SK-N-MC (cell line): Measurements from ENCODE around the gene NOS2.

ENCODE experiments used
- DNase-seq: peaks from one replicate; pipeline ENCODE4 v3.0.0-alpha.2; 2011; ENCODE audit warnings: low read depth, low spot score
- H3K27ac ChIP-seq: fragments of 200-600 bp; sonication (generic); 2 replicates; pipeline ENCODE4 v1.5.1; 2016; ENCODE audit warnings: mixed run types
- H3K36me3 ChIP-seq: fragments of 200-600 bp; sonication (generic); 2 replicates; pipeline ENCODE4 v1.6.1; 2017; ENCODE audit warnings: antibody characterized with exemption, low read length, mixed read lengths; ENCODE audit not compliant: insufficient read depth
- H3K4me3 ChIP-seq: fragments of 200-600 bp; sonication (generic); 2 replicates; pipeline ENCODE4 v1.5.1; 2016
- H3K9ac ChIP-seq: fragments of 200-600 bp; sonication (generic); 2 replicates; pipeline ENCODE4 v1.8.0; 2017; ENCODE audit warnings: mixed run types, mixed read lengths; ENCODE audit not compliant: insufficient read length
- H3K9me3 ChIP-seq: fragments of 200-600 bp; sonication (generic); 2 replicates; pipeline ENCODE4 v1.6.1; 2017; ENCODE audit warnings: low read depth, mild to moderate bottlenecking, antibody characterized with exemption, low read length, moderate library complexity, mixed read lengths
- EZH2 ChIP-seq: fragments of 200-600 bp; sonication (generic); IDR thresholded peaks from one replicate; pipeline ENCODE4 v1.6.1; 2017; ENCODE audit warnings: antibody characterized with exemption
- FOXP2 ChIP-seq: optimal IDR thresholded peaks from 2 replicates; pipeline ENCODE3; 2011; ENCODE audit warnings: mild to moderate bottlenecking, moderate library complexity; ENCODE audit not compliant: insufficient read depth; ENCODE audit errors: extremely low read length, control extremely low read depth
- POLR2AphosphoS5 ChIP-seq: IDR thresholded peaks from 2 replicates; pipeline ENCODE4 v1.6.1; 2012; ENCODE audit warnings: mild to moderate bottlenecking, low read depth, low read length, borderline replicate concordance

The NOS2 gene

GRCh38 chr17:27797390-27798091 lies 2.8 kb downstream of the NOS2 start:
- DNase-seq, result no peak

GRCh38 chr17:27793906-27794569 lies 6.3 kb downstream of the NOS2 start:
- no peak for TF ChIP-seq POLR2AphosphoS5
- TF ChIP-seq EZH2, result no peak
- no peak for TF ChIP-seq FOXP2
- Histone ChIP-seq H3K27ac (no peak overlapping the region), H3K4me3 (peak overlapping the region; percentile 60), H3K9me3 (no peaks in the 10 kb centered on the region), H3K36me3 (no peaks in the 10 kb centered on the region), H3K9ac (no peak overlapping the region)
- no peak for DNase-seq

More at GRCh38 chr17:27797390-27798091, 2.8 kb downstream of the NOS2 start:
- Histone ChIP-seq H3K27ac (no peak overlapping the region), H3K36me3 (no peaks in the 10 kb centered on the region), H3K9ac (no peak overlapping the region), H3K4me3 (no peak overlapping the region), H3K9me3 (no peaks in the 10 kb centered on the region)
- TF ChIP-seq POLR2AphosphoS5, result no peak
- no peak for TF ChIP-seq FOXP2
- TF ChIP-seq EZH2, result no peak

- H3K4me3 ChIP-seq, result peak overlapping the region; percentile 60
- H3K9me3 ChIP-seq, result no peaks in the 10 kb centered on the region
- no peak overlapping the region for H3K9ac ChIP-seq
- no peak overlapping the region for H3K27ac ChIP-seq
- TF ChIP-seq FOXP2 (no peak), POLR2AphosphoS5 (no peak), EZH2 (no peak)
- no peaks in the 10 kb centered on the region for H3K36me3 ChIP-seq
- no peak for DNase-seq
Measured at GRCh38 chr17:27793168-27793905, 7.0 kb downstream of the NOS2 start.

GRCh38 chr17:27792095-27792494 lies 8.2 kb downstream of the NOS2 start:
- TF ChIP-seq FOXP2 (no peak), EZH2 (no peak), POLR2AphosphoS5 (no peak)
- no peak overlapping the region for H3K27ac ChIP-seq
- H3K9me3 ChIP-seq, result no peaks in the 10 kb centered on the region
- no peak overlapping the region for H3K9ac ChIP-seq
- H3K4me3 ChIP-seq, result no peak overlapping the region
- no peaks in the 10 kb centered on the region for H3K36me3 ChIP-seq
- no peak for DNase-seq

- H3K36me3 ChIP-seq, result no peaks in the 10 kb centered on the region
- TF ChIP-seq FOXP2 (no peak), POLR2AphosphoS5 (no peak), EZH2 (no peak)
Measured at GRCh38 chr17:27788919-27789318, 11.4 kb downstream of the NOS2 start.

GRCh38 chr17:27783440-27784350 lies 16.6 kb downstream of the NOS2 start:
- Histone ChIP-seq H3K9me3 (no peaks in the 10 kb centered on the region), H3K36me3 (no peaks in the 10 kb centered on the region), H3K4me3 (no peak overlapping the region), H3K9ac (no peak overlapping the region), H3K27ac (no peak overlapping the region)
- DNase-seq, result no peak
- TF ChIP-seq FOXP2, result no peak
- TF ChIP-seq POLR2AphosphoS5, result no peak
- no peak for TF ChIP-seq EZH2

More at GRCh38 chr17:27788919-27789318, 11.4 kb downstream of the NOS2 start:
- Histone ChIP-seq H3K27ac (no peak overlapping the region), H3K4me3 (no peak overlapping the region), H3K9me3 (no peaks in the 10 kb centered on the region), H3K9ac (no peak overlapping the region)
- DNase-seq, result no peak

GRCh38 chr17:27782791-27783206 lies 17.5 kb downstream of the NOS2 start:
- Histone ChIP-seq H3K4me3 (no peak overlapping the region), H3K27ac (no peak overlapping the region), H3K9ac (no peak overlapping the region), H3K36me3 (no peaks in the 10 kb centered on the region), H3K9me3 (no peaks in the 10 kb centered on the region)
- no peak for DNase-seq
- TF ChIP-seq FOXP2, result no peak
- no peak for TF ChIP-seq EZH2
- TF ChIP-seq POLR2AphosphoS5, result no peak
